HG03521 (cell line): Measurements from ENCODE around the gene SMARCD1.
"Not testable (repeated sequence)": the region's sequence is repeated elsewhere in the genome, so short reads cannot be mapped to it uniquely, and the experiment has no call there.

Experiments
- ATAC-seq: cut with Tn5 transposase; IDR thresholded peaks from one replicate; pipeline ENCODE4 v1.9.1; 2021; ENCODE audit warnings: mild to moderate bottlenecking, moderate library complexity; ENCODE audit not compliant: unreplicated experiment

SMARCD1 gene

GRCh38 chr12:50127546-50127945, 42.4 kb downstream of the SMARCD1 start:
- no peak for ATAC-seq

DNA sequence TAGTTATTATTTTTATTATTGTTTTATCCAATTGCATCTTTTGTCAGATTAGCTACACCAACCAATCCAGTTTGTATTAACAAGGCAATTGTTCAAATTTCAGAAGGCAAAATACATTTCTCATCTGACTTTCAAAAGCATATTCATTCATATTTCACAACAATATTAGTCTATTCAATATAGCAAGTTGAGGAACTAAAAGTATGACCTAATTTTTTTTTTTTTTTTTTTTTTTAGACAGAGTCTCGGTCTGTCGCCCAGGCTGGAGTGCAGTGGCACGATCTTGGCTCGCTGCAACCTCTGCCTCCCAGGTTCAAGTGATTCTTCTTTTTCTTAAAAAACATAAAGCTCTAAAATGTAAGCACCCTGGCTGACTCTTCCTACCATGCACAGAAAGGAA, 44.1 kb downstream of the SMARCD1 start:
- ATAC-seq, result no peak

DNA sequence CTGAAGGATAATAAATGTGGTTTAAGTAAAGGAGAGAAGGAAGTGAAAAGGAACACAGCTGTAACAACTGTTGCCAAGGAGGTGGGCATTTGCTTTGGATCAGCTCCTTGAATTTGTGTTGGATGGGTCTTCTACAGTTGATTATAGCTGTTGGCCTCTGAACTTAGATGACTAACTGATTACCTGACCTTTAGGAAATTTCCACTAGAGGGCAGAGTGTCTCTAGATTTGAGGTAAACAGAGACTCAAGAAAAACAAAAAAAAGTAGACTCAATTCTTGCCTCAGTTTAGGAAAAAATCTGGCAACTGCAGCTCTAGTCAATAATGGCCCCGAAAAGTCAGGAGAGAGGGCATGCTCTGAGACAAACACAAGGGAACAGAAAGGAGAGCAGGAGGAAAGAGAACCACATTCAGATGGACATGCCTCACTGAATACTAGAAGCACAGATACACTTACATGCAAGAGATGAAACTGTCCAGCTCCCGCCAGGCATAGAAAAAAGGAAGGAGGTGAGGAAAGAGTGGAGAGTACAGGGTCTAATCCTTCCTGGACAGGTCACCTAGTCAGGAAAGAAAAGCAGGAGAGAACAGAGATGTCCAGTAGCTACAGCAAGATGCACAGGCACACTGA, 47.5 kb downstream of the SMARCD1 start:
- no peak for ATAC-seq

- no peak for ATAC-seq
Measured at GRCh38 chr12:50142993-50143392, 57.9 kb downstream of the SMARCD1 start.

DNA sequence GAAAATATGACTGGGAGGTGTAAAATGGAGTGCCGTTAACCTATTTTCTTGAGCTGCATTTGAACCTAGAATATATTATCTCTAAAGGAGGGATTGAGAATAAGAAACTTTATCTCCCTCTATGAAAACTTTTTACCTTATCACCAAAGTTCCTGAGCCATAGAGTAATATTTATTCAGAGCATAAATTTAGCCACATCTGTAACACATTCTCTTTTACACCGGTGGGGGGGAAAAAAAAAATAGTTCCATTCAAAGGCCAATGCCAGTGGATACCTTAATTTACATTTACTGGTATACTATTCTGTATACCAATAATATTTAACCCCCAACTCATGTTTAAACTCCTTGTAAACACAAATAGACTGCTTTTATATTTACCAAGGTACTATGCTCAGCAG, 60.3 kb downstream of the SMARCD1 start:
- ATAC-seq, result no peak

DNA sequence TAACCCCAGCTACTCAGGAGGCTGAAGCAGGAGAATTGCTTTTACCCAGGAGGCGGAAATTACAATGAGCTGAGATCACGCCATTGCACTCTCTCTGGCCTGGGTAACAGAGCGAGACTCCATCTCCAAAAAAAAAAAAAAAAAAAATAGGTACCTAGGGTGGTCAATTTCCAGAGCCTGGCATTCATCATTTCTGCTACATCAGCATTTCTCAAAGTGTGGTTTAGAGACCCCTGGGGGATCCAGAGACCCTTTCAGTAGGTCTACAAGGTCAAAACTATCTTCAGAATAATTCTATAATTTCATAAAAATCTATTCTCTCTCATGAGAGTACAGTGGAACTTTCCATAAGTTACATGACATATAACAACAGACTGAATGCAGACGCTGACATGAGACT, 62.1 kb downstream of the SMARCD1 start:
- no peak for ATAC-seq

DNA sequence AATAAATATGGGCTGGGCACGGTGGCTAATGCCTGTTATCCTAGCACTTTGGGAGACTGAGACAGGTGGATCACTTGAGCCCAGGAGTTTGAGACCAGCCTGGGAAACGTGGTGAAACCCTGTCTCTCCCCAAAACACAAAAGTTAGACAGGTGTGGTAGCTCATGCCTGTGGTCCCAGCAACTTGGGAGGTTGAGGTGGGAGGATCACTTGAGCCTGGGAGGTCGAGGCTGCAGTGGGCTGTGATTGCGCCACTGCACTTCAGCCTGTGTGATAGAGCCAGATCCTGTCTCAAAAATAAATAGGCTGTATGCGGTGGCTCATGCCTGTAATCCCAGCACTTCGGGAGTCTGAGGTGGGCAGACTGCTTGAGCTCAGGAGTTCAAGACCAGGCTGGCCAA, 62.9 kb downstream of the SMARCD1 start:
- not testable (repeated sequence) for ATAC-seq

- no peak for ATAC-seq
Measured at GRCh38 chr12:50149311-50149710, 64.2 kb downstream of the SMARCD1 start.
